HG03103 (cell line): ENCODE results near the gene KDM3B.

ENCODE experiments used
- ATAC-seq: cut with Tn5 transposase; IDR thresholded peaks from one replicate; pipeline ENCODE4 v1.9.1; 2021; ENCODE audit warnings: low read depth; ENCODE audit not compliant: unreplicated experiment

The KDM3B gene

DNA sequence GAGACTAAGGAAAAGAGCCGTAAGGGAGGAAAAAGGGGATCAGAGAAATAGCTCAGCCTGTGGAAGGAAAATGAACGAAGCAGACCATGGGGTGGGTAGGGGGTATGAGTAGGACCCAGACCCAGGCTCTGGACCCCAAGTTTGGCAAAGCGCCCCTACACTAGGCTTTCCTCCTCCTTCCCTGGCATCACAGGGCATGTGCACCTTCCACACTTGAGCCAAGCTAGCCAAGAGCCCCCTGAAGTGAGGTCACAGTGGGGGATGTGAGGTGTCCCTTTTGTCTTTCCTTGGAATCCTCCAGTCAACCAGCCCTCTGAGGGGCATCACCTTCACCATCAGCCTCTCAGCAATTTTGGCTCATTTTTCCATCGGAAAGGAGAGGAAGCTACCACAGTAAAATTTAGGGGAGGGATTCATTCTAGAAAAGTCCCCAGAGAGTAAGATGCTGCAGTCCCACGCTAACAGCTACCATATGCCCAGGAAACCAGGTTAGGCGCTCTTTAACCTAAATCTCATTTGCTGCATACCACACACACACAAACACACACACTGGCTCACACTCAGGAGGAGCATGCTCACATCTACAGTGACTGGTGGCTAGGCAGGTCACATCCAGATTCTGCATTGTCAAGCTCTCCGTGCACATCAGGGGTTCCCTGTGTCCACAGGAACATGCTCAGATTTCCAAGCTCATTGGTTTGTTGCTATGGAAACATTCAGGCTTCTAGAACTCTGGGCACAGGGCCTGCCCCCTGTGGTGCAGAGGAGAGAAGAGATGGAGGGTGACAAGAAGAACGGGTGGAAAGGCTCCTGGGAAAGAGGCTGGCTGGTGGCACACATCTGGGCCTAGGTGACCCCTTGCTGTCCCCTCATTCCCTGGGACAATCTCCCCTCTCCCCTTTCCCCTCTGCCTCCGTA, 96.3 kb downstream of the KDM3B start:
- ATAC-seq: no peak

DNA sequence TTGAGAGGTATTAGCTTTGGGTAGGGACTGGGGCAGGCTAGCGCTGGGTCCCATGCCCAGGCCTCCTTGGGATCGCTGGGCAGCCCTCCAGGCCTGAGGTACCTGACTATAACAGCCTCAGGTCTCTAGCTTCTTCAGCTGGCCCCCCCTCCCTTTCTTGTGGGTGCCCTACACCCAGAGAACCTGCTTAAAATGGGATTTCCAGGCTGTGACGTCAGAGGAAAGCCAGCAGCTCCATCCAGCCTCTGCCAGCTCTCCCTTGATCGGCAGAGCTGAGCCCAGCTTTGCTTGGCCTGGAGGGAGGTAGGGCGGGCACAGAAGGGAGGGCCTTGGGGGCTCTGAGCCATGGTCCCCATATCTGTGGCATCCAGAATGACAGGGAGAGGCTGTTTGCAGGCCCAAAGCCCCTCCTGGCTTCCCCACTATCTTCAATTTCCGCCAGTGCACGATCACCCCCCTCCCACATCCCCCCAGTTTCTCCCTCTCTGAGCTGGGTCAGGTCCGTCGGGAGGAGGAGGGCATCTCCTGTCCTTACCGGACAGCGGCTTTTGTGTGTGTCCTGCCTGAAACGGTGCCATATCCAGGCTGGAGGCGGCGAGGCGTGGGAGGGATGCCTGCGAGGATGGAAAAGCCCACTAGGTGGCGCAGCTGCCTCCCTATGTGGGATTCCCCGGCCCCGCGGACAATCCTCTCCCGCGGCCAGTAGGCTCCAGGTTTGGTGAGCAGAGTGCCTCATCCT, 97.2 kb downstream of the KDM3B start:
- no peak for ATAC-seq

DNA sequence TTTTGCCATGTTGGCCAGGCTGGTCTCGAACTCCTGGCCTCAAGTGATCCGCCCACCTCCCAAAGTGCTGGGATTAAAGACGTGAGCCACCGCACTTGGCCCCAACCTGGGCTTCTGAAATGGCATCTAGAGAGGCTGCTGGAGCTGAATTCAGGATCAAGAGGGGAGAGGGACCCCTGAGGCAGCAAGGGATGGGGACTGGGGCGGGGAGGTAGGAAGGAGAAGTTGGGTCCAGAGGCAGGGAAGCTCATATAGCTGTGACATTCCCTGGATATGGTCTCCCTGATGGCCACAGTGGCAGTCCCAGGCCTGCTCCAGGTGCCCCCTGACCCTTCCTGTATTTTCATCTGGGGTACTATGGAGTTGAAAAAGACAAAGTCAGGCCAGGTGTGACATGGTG, 98.5 kb downstream of the KDM3B start:
- no peak for ATAC-seq

DNA sequence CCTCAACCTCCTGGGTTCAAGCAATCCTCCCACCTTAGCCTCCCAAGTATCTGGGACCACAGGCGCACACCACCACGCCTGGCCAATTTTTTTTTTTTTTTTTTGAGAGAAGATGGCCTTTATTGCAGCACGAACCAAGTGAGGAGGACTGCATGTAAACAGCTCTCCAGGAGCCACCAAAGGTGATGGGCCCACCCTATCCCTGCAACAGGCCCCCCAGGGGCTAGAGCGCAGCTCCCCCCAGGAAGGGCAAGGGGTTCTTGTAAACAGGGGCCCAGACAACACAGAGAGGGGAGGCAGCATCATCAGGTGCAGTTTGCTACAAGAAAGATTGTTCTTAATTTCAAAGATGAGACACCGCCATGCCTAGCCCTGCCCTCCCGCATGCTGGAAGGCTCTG, 100.2 kb downstream of the KDM3B start:
- ATAC-seq: no peak

DNA sequence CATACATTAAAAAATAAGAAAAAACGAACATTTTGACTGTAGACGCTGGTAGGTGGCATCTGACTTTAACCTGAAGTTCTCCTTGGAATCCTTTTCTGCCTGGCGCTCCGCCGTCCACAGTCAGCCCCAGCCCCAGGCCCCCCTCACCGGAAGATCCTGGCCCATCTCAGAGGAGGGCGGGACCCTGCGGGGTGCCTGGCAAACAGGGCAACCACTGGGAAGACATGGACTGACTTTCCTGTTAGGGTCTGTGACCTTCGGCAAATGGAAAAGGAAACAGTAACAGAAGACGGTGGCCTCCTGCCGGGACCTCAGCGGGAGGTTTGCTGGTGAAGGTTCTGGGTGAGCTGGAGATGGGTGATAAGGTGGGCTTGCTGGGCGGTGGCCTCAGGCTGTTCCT, 101.1 kb downstream of the KDM3B start:
- no peak for ATAC-seq

DNA sequence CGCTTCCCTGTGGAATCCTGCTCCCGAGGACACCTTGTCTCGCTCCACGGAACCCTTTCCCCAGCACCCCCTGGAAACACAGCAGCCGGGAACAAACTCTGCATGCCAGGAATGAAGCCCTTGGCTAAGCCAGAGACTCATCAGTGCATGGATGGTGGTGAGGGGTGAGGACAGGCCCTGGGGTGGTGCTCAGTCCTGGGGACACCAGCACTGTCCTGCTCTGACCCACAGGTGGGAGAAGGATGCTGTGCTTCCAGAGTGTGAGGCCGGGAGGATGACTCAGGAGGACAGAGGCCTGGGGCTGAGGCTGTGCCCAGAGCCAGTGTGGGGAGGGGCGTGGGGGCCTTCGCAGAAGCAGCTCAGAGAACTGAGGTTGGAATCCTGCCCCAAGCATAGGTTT, 101.6 kb downstream of the KDM3B start:
- no peak for ATAC-seq

DNA sequence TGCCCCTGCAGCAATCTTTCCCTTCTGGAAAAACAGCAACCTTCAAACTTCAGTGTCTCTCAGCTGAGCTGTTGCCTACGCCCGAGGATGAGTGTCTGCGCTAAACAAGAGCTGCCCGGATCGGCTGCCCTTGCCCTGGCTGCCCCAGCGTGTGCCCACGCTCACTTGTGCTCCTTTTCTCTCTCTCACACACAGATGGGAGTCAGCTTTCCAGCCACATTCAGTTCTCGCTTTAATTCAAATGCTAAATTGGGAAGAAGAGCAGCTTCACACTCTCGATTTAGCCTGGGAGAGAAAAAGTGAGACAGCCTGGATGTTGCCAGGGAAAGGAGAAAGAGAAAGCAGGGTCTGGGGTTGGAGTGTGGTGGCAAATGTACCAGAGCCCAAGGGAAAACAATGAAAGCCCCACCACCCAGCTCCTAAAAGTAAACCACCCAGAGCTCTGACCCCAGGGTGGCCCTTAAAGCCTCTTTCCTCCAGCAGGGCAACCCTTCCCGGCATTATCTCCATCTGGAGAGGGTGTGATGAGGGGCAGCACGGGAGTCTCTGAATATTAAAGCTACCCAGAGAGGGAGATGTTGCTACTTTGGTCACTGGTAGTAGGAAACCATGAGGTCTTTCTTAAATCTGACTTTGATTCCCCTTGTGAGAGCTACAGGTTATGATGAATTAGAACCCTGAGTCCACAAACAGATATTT, 102.9 kb downstream of the KDM3B start:
- ATAC-seq: no peak

DNA sequence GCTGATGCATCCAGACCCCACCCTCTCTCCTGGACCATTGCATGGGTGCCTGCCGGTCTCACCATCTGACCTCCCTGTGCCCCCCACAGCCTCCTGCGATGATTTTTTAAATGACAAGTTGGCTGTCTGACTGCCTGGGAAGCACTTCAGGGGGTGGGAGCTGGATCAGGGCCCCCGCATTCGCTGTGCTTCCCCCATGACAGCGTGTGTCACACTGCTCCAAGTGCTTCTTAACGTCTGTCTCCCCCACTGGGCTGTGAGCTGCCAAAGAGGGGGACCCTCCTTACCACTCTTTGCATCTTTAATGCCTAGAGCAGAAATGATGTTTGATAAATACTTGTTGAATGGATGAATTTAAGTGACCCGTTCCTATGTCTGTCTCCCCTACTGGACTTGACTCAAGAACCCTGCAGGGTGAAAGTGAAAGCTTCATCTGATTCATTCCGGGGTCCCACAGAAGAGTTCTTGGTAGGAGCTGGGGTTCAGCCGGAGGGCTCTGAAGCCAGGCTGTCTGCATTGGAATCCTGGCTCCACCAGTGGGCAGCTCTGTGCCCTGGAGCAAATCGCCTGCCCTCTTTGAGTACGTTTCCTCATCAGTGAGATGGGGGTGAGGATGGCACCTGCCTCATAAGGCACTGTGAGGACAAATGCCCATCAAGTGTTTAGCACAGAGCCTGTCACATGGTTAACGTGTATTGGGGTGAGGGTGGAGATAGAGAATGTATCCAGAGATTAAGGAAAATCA, 105.2 kb downstream of the KDM3B start:
- no peak for ATAC-seq

DNA sequence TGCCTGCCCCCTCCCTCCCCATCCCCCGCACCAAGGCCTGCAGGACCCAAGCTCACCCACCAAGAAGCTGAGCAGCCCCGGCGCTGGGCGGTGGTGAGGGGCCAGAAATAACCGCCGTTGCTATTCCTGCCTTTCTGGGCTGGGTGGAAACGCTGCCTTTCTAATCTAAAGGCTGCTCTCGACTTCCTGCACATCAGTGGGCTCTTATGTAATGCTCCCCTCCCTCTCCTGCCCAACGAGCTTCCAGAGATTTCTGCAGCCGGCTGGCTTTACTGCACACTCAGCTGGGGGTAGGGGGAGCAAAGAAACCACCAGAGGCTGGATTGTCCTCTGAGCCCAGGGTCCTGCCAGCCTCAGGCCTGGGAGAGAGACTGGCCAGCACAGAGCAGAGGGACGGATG, 105.9 kb downstream of the KDM3B start:
- ATAC-seq: no peak

DNA sequence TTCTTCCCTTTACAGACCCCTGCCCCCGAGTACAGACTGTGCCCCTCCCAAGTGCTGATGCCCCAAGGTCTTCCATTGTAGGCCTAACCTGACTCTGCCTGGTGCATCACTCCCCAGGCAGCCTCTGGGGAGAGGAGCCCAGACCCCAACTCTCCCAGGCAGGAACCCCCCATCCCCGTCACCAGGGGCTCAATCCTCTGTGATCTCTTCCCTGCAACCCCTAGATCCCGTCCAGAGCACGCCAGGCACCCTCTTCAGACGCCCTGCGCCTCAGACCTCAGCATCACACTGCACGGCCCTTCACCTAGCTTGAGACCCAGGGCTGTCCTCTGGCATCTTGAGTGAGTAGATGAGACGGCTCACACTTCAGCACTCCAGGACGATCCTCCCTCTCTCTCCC, 106.4 kb downstream of the KDM3B start:
- no peak for ATAC-seq

DNA sequence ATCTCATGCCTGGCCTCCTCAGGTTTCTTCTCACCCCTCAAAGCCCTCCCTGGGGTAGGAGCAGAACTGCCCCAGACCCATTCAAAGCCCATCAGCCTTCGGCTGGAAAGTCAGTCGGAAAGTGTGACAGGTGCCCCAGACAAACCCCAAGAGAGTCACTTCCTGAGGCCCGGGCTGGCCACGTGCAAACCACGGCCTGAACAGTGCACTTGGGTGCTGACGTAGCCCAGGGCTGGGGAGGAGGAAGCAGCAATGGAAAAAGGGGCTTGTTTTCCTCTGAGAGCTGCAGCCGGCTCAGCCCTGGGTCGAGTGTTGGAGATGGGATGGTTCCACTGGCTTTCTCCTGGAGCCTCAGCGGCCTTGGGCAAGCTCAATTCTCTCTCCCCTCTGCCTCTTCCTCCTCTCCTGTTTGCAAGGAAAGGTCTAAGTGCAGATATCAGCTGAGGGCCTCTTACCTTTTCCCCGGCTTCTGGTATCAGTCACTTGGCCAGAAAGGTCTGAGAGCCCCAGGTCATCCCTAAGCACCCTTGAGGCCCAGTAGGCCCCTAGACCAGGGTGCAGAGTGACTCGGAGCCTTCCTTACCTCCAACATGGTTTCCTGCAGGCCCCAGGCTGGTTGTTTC, 106.9 kb downstream of the KDM3B start:
- no peak for ATAC-seq

DNA sequence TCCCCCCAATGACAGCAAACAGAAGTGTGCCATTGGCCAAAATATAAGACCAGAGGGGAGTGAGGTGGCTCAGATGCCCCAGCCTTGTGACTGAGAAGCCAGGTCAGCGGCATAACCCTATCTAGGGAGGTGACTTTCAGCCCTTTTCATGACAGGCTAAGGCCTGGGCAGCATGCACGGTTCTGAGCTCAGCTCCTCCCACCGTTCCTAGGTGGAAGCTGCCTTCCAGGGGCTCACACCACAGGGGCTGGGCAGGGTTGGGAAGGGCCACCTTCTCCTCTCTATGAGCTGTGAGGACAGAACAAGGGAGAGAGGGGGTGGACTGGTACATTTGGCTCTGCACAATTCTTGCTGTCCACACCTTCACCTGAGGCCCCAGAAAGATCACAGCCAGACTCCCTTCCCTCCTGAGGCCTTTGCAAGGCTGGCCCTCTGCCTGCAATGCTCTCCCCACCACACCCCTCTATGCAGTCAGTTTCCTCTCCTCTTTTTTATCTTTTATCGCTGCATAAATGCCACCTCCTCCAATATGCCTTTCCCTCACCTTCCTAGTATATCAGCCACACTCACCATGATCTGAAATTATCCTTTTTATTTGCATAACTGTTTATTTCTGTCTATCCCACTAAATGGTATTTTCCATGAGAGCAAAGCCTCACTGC, 107.7 kb downstream of the KDM3B start:
- ATAC-seq: no peak

DNA sequence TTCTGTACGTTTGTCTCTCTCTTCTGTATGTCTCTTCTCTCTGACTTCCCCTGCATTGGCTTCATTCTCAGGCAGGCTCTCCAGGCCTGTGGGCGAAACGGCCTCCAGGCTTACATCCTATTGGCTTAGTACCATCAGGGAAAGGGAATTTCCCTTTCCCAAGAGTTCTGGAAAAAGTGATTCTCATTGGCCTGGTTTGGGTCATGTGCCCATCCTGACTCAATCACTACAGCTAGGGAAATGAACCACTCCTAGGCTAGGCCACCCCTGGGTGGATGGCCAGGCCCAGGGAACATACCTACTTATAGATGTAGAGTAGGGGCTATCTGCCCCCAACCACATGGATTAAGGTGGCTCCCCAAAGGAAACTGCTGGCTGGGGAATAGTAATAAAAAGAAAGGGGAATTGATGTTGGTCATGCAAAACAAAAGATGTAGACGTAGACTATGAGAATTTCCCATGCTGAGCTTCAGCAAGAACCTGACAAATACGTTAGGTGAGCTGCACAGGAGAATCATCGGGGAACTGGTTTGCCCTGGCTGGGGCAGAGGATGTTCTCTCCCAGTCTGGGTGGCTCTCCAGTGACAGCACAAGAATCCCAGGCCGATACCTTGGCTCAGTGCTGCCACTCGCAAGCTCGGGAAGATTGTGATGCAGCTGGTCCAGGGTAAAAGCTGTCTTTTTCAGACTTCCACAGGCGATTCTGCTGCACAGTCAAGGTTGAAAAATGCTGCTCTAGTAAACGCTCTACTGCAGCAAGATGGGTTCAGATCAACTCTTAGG, 109.0 kb downstream of the KDM3B start:
- ATAC-seq: no peak

DNA sequence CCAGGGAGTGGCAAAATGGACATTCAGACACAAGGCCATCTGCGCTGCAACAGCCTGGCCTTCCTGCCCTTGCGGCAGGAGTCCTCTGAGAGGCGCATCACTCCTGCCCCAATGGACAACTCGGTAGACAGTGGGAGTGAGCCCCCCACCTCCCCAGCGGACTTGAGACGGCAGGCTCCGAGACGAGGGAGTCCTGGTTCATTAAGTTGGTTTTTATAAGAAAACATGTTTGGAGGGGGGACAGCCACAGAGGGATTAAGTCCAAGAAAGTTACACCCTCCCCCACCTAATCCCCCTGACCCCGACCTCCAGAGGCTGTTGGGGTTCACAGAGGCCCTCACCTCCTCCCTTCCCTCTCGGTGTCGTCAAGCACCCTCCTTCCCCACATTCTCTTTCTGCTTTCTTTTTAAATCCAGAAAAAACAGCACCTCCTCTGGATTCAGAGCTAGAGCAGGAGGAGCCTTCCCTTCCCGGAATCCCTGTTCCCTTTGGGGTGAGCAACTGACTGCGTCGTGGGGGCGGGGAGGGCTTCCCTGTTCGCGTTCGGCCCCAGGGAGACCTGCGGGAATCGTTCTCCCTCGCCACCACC, 111.0 kb downstream of the KDM3B start:
- no peak for ATAC-seq

DNA sequence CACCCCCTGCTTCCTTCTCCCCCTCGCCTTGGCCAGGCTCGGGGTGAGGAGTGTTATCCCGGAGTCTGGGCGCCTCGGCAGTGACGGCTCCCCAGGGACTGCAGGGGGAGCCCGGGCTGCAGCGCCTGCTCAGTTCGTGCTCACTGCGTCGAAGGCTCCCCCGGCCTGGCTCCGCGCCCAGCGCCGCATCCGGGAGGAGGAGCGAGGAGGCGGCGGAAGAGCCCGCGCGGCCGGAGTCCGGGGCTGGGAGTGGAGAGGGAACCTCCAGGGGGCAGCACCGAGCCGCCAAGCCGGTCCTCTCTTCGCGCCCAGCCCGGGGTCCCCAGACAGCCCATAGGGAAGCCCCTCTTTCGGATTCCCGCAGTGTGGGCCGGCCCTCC, 111.5 kb downstream of the KDM3B start:
- peak; percentile 51 for ATAC-seq

DNA sequence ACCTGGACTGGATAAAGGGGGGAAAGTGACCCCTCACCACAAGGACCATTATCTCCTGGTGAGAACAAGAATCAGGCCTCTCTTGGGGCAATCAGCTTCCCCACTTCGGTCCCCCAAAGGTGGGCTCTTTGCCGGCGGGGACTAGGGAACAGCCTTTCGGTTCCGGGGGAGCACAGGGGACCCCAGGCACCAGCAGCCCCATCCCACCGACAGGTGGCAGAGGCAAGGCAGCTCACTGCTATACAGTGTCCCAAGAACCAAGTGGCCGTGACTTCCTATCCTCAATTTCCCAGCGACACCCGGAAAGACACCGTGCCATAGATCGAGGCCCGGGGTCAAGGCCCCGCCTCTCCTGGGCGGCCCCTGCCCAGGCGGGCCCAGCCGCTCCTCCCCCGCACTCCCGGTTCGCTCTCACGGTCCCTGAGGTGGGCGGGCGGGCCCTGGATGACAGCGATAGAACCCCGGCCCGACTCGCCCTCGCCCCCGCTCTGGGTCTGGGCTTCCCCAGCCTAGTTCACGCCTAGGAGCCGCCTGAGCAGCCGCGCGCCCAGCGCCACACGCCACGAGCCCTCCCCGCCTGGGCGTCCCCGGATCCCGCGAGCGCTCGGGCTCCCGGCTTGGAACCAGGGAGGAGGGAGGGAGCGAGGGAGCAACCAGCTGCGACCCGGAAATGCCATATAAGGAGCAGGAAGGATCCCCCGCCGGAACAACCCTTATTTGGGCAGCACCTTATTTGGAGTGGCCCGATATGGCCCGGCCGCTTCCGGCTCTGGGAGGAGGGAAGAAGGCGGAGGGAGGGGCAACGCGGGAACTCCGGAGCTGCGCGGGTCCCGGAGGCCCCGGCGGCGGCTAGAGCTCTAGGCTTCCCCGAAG, 112.1 kb downstream of the KDM3B start:
- ATAC-seq: peak; percentile 65

DNA sequence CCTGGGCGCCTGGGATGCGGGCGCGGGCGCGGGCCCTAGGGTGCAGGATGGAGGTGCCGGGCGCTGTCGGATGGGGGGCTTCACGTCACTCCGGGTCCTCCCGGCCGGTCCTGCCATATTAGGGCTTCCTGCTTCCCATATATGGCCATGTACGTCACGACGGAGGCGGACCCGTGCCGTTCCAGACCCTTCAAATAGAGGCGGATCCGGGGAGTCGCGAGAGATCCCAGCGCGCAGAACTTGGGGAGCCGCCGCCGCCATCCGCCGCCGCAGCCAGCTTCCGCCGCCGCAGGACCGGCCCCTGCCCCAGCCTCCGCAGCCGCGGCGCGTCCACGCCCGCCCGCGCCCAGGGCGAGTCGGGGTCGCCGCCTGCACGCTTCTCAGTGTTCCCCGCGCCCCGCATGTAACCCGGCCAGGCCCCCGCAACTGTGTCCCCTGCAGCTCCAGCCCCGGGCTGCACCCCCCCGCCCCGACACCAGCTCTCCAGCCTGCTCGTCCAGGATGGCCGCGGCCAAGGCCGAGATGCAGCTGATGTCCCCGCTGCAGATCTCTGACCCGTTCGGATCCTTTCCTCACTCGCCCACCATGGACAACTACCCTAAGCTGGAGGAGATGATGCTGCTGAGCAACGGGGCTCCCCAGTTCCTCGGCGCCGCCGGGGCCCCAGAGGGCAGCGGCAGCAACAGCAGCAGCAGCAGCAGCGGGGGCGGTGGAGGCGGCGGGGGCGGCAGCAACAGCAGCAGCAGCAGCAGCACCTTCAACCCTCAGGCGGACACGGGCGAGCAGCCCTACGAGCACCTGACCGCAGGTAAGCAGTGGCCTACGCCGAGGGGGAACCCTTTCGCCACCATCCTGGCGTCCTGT, 113.0 kb downstream of the KDM3B start, which contains the start of gene EGR1:
Gene EGR1 (plus strand): TSS at position 219 of the 864 bp plus-strand sequence. CDS start 283 bp downstream, at position 502.
- peak; percentile 48 for ATAC-seq
